DND-41 (cell line): Measurements from ENCODE around the gene ANKMY1.

Experiments used
- ATAC-seq: fragments of 200-7000 bp; cut with Tn5 transposase; 3 replicates; pipeline ENCODE4 v1.9.1; 2021; ENCODE audit warnings: low read depth; ENCODE audit not compliant: insufficient read depth
- DNase-seq: peaks from one replicate; pipeline ENCODE4 v3.0.0-alpha.2; 2020
- H2AFZ ChIP-seq: 2 replicates; pipeline ENCODE4 v1.6.0; 2012; ENCODE audit warnings: low read depth, low read length
- H3K27ac ChIP-seq: 2 replicates; pipeline ENCODE4 v1.5.1; 2012; ENCODE audit warnings: low read length, inconsistent platforms
- H3K27me3 ChIP-seq: fragments of 200-600 bp; sonication (generic); 2 replicates; pipeline ENCODE4 v1.6.0; 2012; ENCODE audit warnings: low read length, mild to moderate bottlenecking, inconsistent platforms; ENCODE audit not compliant: insufficient read depth, poor library complexity
- H3K36me3 ChIP-seq: 2 replicates; pipeline ENCODE4 v1.5.1; 2012; ENCODE audit warnings: low read length, inconsistent platforms; ENCODE audit not compliant: insufficient read depth
- H3K4me1 ChIP-seq: 2 replicates; pipeline ENCODE4 v1.5.1; 2012; ENCODE audit warnings: mild to moderate bottlenecking, low read length; ENCODE audit not compliant: insufficient read depth
- H3K4me2 ChIP-seq: 2 replicates; pipeline ENCODE4 v1.6.0; 2012; ENCODE audit warnings: mild to moderate bottlenecking, moderate library complexity, low read length, inconsistent platforms; ENCODE audit not compliant: insufficient read depth
- H3K4me3 ChIP-seq, 2 experiments: fragments of 200-600 bp in 1 of 2; shearing (Covaris generic) in 1 of 2; 2 replicates each; pipeline ENCODE4 v1.5.1; 2012 to 2016; ENCODE audit warnings: inconsistent platforms in 2 of 2, low read length in 2 of 2, mild to moderate bottlenecking in 2 of 2, low read depth in 1 of 2, moderate library complexity in 1 of 2
- H3K79me2 ChIP-seq: 2 replicates; pipeline ENCODE4 v1.6.0; 2012; ENCODE audit warnings: low read length, inconsistent platforms; ENCODE audit not compliant: insufficient read depth
- H3K9ac ChIP-seq: 2 replicates; pipeline ENCODE4 v1.6.0; 2012; ENCODE audit warnings: low read depth, mild to moderate bottlenecking, inconsistent platforms, low read length, moderate library complexity
- H3K9me3 ChIP-seq: 2 replicates; pipeline ENCODE4 v1.5.1; 2012; ENCODE audit warnings: low read length, moderate library complexity, mild to moderate bottlenecking, inconsistent platforms; ENCODE audit not compliant: insufficient read depth, severe bottlenecking
- H4K20me1 ChIP-seq: 2 replicates; pipeline ENCODE4 v1.6.0; 2012; ENCODE audit warnings: low read length; ENCODE audit not compliant: insufficient read depth
- EZH2 ChIP-seq: IDR thresholded peaks from 3 replicates; pipeline ENCODE4 v1.6.1; 2012; ENCODE audit warnings: borderline replicate concordance, low read depth, mild to moderate bottlenecking, moderate library complexity, low read length, inconsistent platforms; ENCODE audit not compliant: severe bottlenecking
- TF ChIP-seq, protein P1 (sequence below): IDR thresholded peaks from 2 replicates; pipeline ENCODE4 v1.5.1; 2012; ENCODE audit warnings: borderline replicate concordance, low read length, moderate library complexity, mild to moderate bottlenecking; ENCODE audit not compliant: poor library complexity, severe bottlenecking; ENCODE audit errors: extremely low read depth

ANKMY1 gene

DNA sequence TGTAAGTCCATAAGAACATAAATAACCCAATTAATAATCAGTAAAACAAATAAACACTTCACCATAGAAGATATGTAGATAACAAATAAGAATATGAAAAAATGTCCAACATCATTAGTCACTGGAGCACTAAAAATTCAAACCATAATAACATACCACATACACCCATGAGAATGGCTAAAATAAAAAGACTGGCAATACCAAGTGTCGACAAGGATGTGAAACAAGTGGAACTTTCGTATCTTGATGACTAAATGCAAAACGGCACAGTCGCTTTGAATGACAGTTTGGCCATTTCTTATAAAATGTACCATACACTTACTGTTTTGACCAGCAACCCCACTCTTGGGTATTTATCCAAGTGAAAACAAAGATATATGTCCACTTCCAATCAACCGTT is 26.8 kb downstream of the ANKMY1 start:
- H4K20me1 ChIP-seq: no peaks in the 10 kb centered on the region
- no peak overlapping the region for H2AFZ ChIP-seq
- no peaks in the 10 kb centered on the region for H3K27me3 ChIP-seq
- no peak for TF ChIP-seq EZH2
- TF ChIP-seq, protein P1, sequence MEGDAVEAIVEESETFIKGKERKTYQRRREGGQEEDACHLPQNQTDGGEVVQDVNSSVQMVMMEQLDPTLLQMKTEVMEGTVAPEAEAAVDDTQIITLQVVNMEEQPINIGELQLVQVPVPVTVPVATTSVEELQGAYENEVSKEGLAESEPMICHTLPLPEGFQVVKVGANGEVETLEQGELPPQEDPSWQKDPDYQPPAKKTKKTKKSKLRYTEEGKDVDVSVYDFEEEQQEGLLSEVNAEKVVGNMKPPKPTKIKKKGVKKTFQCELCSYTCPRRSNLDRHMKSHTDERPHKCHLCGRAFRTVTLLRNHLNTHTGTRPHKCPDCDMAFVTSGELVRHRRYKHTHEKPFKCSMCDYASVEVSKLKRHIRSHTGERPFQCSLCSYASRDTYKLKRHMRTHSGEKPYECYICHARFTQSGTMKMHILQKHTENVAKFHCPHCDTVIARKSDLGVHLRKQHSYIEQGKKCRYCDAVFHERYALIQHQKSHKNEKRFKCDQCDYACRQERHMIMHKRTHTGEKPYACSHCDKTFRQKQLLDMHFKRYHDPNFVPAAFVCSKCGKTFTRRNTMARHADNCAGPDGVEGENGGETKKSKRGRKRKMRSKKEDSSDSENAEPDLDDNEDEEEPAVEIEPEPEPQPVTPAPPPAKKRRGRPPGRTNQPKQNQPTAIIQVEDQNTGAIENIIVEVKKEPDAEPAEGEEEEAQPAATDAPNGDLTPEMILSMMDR: no peak
- no peak overlapping the region for H3K4me2 ChIP-seq
- no peaks in the 10 kb centered on the region for H3K4me1 ChIP-seq
- H3K27ac ChIP-seq: no peak overlapping the region
- no peak overlapping the region for H3K4me3 ChIP-seq
- peaks cover 73% of the 10 kb centered on the region for H3K36me3 ChIP-seq
- ATAC-seq: no peak
- DNase-seq: no peak
- peaks cover 49% of the 10 kb centered on the region for H3K9me3 ChIP-seq
- no peaks in the 10 kb centered on the region for H3K79me2 ChIP-seq
- no peak overlapping the region for H3K9ac ChIP-seq

DNA sequence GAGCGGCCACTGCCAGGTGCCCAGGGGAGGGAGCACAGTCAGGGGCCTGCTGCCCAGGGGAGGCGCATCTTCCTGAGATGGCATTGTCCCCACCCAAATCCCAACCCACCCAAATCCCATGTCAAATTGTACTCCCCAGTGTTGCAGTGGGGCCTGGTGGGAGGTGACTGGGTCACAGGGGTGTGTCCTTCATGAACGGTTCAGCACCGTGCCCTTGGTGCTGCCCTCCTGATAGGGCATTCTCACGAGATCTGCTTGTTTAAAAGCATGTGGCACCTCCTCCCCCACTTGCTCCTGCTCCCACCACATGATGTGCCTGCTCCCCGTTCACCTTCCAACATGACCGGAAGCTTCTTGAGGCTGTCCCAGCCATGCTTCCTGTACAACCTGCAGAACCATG is 27.6 kb downstream of the ANKMY1 start:
- no peak for ATAC-seq
- Histone ChIP-seq H3K27ac (no peak overlapping the region), H3K79me2 (no peaks in the 10 kb centered on the region), H3K4me2 (no peak overlapping the region), H3K27me3 (no peaks in the 10 kb centered on the region), H3K9me3 (peaks cover 57% of the 10 kb centered on the region), H2AFZ (no peak overlapping the region), H3K4me3 (no peak overlapping the region), H3K4me1 (no peaks in the 10 kb centered on the region), H3K9ac (no peak overlapping the region), H3K36me3 (peaks cover 82% of the 10 kb centered on the region), H4K20me1 (no peaks in the 10 kb centered on the region)
- DNase-seq: no peak
- TF ChIP-seq, protein P1: no peak
- TF ChIP-seq EZH2: no peak

DNA sequence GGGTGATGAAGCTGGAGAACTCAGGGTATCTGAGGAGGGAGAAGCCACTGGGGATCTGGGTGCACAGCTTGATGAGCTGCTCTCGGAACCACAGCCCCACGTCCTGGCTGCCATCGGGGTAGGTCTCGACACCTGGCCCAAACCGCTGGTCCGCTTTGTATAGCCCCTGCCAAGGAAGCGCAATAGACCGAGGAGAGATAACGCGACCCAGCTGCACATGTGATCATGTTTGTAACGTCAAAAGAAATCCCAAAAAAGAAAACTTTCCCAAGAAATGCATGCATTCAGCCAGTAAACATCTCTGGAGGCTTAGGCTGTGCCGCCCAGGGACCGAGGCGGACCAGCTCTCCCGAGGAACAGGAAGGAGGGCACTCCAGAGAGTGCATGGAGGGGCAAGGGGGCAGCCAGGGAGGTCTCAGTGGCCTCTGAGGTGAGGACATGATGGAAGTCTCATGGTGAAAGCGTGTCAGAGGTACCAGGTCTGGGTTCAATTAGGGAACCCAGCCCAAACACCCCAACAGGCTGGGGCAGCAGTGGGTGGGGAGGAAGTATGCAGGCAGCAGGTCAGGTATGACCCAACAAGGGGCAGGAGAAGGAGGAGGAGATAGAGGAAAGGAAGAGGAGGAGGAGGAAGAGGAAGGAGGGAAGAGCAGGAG is 28.3 kb downstream of the ANKMY1 start:
- Histone ChIP-seq H3K27me3 (no peaks in the 10 kb centered on the region), H3K4me2 (no peak overlapping the region), H3K9ac (no peak overlapping the region), H3K4me3 (no peak overlapping the region), H3K36me3 (peaks cover 84% of the 10 kb centered on the region), H4K20me1 (no peaks in the 10 kb centered on the region), H3K27ac (no peak overlapping the region), H3K79me2 (no peaks in the 10 kb centered on the region), H2AFZ (no peak overlapping the region), H3K4me1 (no peaks in the 10 kb centered on the region), H3K9me3 (peaks cover 64% of the 10 kb centered on the region)
- no peak for ATAC-seq
- DNase-seq: no peak
- TF ChIP-seq EZH2: no peak
- TF ChIP-seq, protein P1: no peak
